B cell (primary cell): ENCODE results near the gene CC2D2A. TPM values are rescaled to one million over a fixed set of nuclear protein-coding genes. Genes with fewer than 3 reads are reported as not detected.

ENCODE experiments used
- ATAC-seq: fragments of 200-7000 bp; cut with Tn5 transposase; one replicate; pipeline ENCODE4 v1.10.0; 2021; ENCODE audit warnings: low read depth, mild to moderate bottlenecking, moderate number of reproducible peaks, moderate library complexity
- CTCF ChIA-PET: fragments of 350-600 bp; sonication (Branson Sonifier 250); formaldehyde crosslinking; loops from one replicate; lab custom pipeline; 2021; ENCODE audit warnings: antibody characterized with exemption, inconsistent platforms; lab: Charles Lee
- POLR2A ChIA-PET: fragments of 350-600 bp; sonication (Branson Sonifier 250); formaldehyde crosslinking; loops from one replicate; lab custom pipeline; 2021; ENCODE audit warnings: antibody characterized with exemption; lab: Charles Lee
- DNase-seq: peaks from one replicate; pipeline ENCODE4 v3.0.0; 2013
- H2AFZ ChIP-seq: 2 replicates; pipeline ENCODE4 v1.6.1; 2012; ENCODE audit warnings: mild to moderate bottlenecking, low read depth, low read length; ENCODE audit not compliant: insufficient read depth, poor library complexity, severe bottlenecking
- H3K27ac ChIP-seq, 2 donors: 1 replicate in 1 of 2; 2 replicates in 1 of 2; pipeline ENCODE4 v1.5.1; 2012 to 2013; ENCODE audit warnings: low read length in 2 of 2, mild to moderate bottlenecking in 2 of 2, moderate library complexity in 1 of 2
- H3K27me3 ChIP-seq, 4 experiments: fragments of 200-600 bp in 1 of 4; sonication (generic) in 1 of 4; replicated peaks in 1 of 4; 1 replicate in 2 of 4; 2 replicates in 2 of 4; pipeline versions ENCODE4 v1.6.1 to v1.7.0; 2013 to 2016; ENCODE audit warnings: low read length in 3 of 4, mild to moderate bottlenecking in 2 of 4, mixed read lengths in 1 of 4, moderate library complexity in 1 of 4; ENCODE audit not compliant: insufficient read depth in 4 of 4, control insufficient read depth in 3 of 4; ENCODE audit errors: control extremely low read depth in 1 of 4
- H3K36me3 ChIP-seq, 2 experiments: replicated peaks in 1 of 2; 1 replicate in 1 of 2; 2 replicates in 1 of 2; pipeline versions ENCODE4 v1.6.1 to v1.7.1; 2013; ENCODE audit warnings: low read length in 1 of 2; ENCODE audit not compliant: insufficient read depth in 2 of 2, control insufficient read depth in 1 of 2; ENCODE audit errors: control extremely low read depth in 1 of 2, extremely low read depth in 1 of 2
- H3K4me1 ChIP-seq, 2 donors: fragments of 200-600 bp in 1 of 2; sonication (generic) in 1 of 2; 1 replicate in 1 of 2; 2 replicates in 1 of 2; pipeline versions ENCODE4 v1.5.1 to v1.6.1; 2013 to 2017; ENCODE audit warnings: low read length in 2 of 2; ENCODE audit not compliant: control insufficient read depth in 2 of 2, insufficient read depth in 2 of 2
- H3K4me2 ChIP-seq: replicated peaks from 2 replicates; pipeline ENCODE3; 2012; ENCODE audit warnings: mild to moderate bottlenecking, low read depth, low read length; ENCODE audit not compliant: poor library complexity, severe bottlenecking
- H3K4me3 ChIP-seq, 5 experiments: fragments of 200-600 bp in 1 of 5; sonication (generic) in 1 of 5; 1 replicate in 3 of 5; 2 replicates in 2 of 5; pipeline versions ENCODE4 v1.5.1 to v1.7.0; 2011 to 2016; ENCODE audit warnings: low read length in 4 of 5, mild to moderate bottlenecking in 4 of 5, low read depth in 2 of 5, control low read depth in 1 of 5, moderate library complexity in 1 of 5; ENCODE audit not compliant: insufficient read depth in 1 of 5; ENCODE audit errors: control extremely low read depth in 1 of 5, extremely low read depth in 1 of 5
- H3K79me2 ChIP-seq: fragments of 200-600 bp; sonication (generic); one replicate; pipeline ENCODE4 v1.6.0; 2016; ENCODE audit warnings: low read length; ENCODE audit not compliant: control insufficient read depth, insufficient read depth
- H3K9ac ChIP-seq: fragments of 200-600 bp; sonication (generic); 2 replicates; pipeline ENCODE4 v1.6.1; 2017; ENCODE audit warnings: mild to moderate bottlenecking, low read length, moderate library complexity
- H3K9me3 ChIP-seq, 3 donors: one replicate each; pipeline versions ENCODE4 v1.6.1 to v1.7.1; 2013; ENCODE audit warnings: low read length in 2 of 3; ENCODE audit not compliant: control insufficient read depth in 2 of 3, insufficient read depth in 1 of 3; ENCODE audit errors: control extremely low read depth in 1 of 3
- H4K20me1 ChIP-seq: 2 replicates; pipeline ENCODE4 v1.6.0; 2012; ENCODE audit warnings: mild to moderate bottlenecking, low read length; ENCODE audit not compliant: insufficient read depth, control insufficient read depth, poor library complexity, severe bottlenecking
- H3K27ac Mint-ChIP-seq: one replicate; pipeline ENCODE4 v1.8.0; 2021; ENCODE audit warnings: mixed read lengths
- H3K27me3 Mint-ChIP-seq: one replicate; pipeline ENCODE4 v1.8.0; 2021; ENCODE audit warnings: mixed read lengths
- H3K4me1 Mint-ChIP-seq: one replicate; pipeline ENCODE4 v1.8.0; 2021; ENCODE audit warnings: mixed read lengths
- H3K4me3 Mint-ChIP-seq: one replicate; pipeline ENCODE4 v1.8.0; 2021; ENCODE audit warnings: mixed read lengths
- H3K9me3 Mint-ChIP-seq: one replicate; pipeline ENCODE4 v1.8.0; 2022; ENCODE audit warnings: mixed read lengths; ENCODE audit not compliant: insufficient read depth
- EZH2 ChIP-seq: IDR thresholded peaks from 2 replicates; pipeline ENCODE4 v1.6.1; 2012; ENCODE audit warnings: borderline replicate concordance, low read depth, mild to moderate bottlenecking, moderate library complexity, low read length; ENCODE audit not compliant: insufficient read depth, poor library complexity, severe bottlenecking
- WGBS: methylation state at CpG from one replicate; pipeline ENCODE4 v1.1.5; 2013; ENCODE audit warnings: missing lambda C conversion rate; ENCODE audit not compliant: insufficient coverage; 5-methylcytosine and 5-hydroxymethylcytosine counted together
- intact Hi-C: fragments of 100-400 bp; cut with micrococcal nuclease; formaldehyde crosslinking; loops from one replicate; pipeline ENCODE4 v1.10.0; 2022
- polyA plus RNA-seq: library from polyadenylated mRNA; depleted of rRNA; stranded (reverse); fragments of >200 nt; gene quantifications from 2 replicates; pipeline ENCODE4 v1.2.3, GENCODE V29; 2012
- total RNA-seq, 2 donors: library from RNA; stranded (reverse); fragments of 120-200 nt in 1 of 2; gene quantifications; 1 replicate in 1 of 2; 2 replicates in 1 of 2; pipeline versions ENCODE4 v1.2.3 to v1.2.4, GENCODE V29; 2013 to 2022
- TF ChIP-seq, protein P1 (sequence below): fragments of 200-600 bp; IDR thresholded peaks from one replicate; pipeline ENCODE4 v1.8.0; 2022; ENCODE audit warnings: antibody characterized with exemption, mild to moderate bottlenecking

Gene CC2D2A
- total and polyA plus RNA-seq, 2 donors (not counting 1 experiment from before 2014, with no cell fraction given): not detected

DNA sequence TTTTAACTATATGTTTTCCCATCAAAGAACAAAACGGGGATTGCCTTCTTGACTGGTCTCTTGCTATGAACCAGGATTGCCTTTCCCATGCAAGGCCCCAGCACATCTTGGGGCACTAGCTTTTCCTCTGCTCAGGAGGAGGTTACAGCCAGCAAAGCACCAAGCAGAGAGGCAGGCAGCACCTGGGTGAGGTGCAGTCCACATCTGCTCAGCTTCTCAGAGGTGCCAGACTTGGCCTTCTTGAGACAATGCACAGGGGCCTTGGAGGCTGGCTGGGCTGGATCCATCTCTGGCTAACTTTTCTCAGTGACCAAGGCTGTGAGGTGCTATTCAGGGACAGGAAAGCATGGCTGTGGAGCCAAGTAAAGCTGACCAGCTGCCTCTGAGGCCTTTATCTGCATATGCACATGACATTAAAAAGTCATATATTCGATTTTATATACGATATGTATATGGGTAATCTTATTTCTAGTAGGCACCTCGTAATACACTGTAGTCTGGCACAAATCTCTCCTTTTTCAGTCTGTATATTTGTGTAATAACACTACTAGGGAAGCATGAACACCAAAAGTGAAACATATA, 86.9 kb downstream of the CC2D2A start:
- Histone ChIP-seq H3K36me3 (no peaks in the 10 kb centered on the region), H3K9ac (no peak overlapping the region), H3K27ac (no peak overlapping the region), H4K20me1 (no peaks in the 10 kb centered on the region), H3K4me3 (no peak overlapping the region), H3K27me3 (no peaks in the 10 kb centered on the region), H2AFZ (no peak overlapping the region), H3K4me1 (peaks cover 7 to 9% of the 10 kb centered on the region in 2 donors), H3K9me3 (no peaks in the 10 kb centered on the region), H3K79me2 (no peaks in the 10 kb centered on the region), H3K4me2 (no peak overlapping the region)
- H3K9me3 Mint-ChIP-seq: no peaks in the 10 kb centered on the region
- no peak for ATAC-seq
- 100% methylated on average over 1 of the region's 4 CpGs for WGBS
- no peaks in the 10 kb centered on the region for H3K27me3 Mint-ChIP-seq
- CTCF ChIA-PET: no interaction called here
- H3K4me1 Mint-ChIP-seq: peaks cover 10% of the 10 kb centered on the region
- DNase-seq: no peak
- POLR2A ChIA-PET: no interaction called here
- H3K27ac Mint-ChIP-seq: no peak overlapping the region
- intact Hi-C loops: no loop called here
- no peak overlapping the region for H3K4me3 Mint-ChIP-seq
- TF ChIP-seq, protein P1, sequence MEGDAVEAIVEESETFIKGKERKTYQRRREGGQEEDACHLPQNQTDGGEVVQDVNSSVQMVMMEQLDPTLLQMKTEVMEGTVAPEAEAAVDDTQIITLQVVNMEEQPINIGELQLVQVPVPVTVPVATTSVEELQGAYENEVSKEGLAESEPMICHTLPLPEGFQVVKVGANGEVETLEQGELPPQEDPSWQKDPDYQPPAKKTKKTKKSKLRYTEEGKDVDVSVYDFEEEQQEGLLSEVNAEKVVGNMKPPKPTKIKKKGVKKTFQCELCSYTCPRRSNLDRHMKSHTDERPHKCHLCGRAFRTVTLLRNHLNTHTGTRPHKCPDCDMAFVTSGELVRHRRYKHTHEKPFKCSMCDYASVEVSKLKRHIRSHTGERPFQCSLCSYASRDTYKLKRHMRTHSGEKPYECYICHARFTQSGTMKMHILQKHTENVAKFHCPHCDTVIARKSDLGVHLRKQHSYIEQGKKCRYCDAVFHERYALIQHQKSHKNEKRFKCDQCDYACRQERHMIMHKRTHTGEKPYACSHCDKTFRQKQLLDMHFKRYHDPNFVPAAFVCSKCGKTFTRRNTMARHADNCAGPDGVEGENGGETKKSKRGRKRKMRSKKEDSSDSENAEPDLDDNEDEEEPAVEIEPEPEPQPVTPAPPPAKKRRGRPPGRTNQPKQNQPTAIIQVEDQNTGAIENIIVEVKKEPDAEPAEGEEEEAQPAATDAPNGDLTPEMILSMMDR: no peak
- no peak for TF ChIP-seq EZH2

DNA sequence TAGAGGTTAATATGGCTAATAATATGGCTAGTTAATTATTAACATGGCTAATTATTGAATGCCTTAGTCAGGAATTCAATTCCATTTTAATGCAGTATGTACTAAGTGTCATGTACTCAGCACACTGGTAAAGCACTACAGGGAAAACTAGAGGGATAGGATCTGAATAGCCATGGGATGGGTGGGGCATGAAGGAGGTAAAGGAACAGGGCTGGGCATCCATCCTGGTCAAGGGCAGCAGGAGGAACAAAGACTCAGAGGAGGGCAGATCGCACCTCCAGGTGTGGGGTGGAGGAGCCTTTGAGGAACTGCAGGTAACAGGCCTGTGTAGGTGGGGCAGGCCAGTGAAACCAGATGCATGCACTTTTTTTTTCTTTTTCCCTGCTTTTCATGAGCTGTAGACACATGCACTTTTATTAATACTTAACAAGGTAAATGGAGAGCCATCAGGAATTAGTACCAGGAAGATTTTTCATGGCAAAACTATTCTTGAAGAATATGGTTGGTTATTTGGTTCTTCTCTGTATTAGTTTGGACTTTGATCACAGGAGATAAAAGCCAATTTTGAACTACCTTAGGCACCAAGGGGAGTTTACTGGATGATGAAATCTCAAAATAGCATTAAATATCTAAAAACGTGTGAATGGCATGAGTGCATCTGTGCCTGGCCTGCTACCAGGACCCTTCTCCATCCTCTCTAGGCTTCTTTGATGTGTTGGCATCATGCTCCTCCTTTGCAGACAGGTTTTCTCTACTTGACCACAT, 88.3 kb downstream of the CC2D2A start:
- Histone ChIP-seq H3K36me3 (no peaks in the 10 kb centered on the region), H2AFZ (no peak overlapping the region), H3K4me2 (no peak overlapping the region), H4K20me1 (no peaks in the 10 kb centered on the region), H3K9me3 (no peaks in the 10 kb centered on the region), H3K27me3 (no peaks in the 10 kb centered on the region), H3K4me1 (peaks cover 8 to 14% of the 10 kb centered on the region in 2 donors), H3K27ac (no peak overlapping the region), H3K79me2 (no peaks in the 10 kb centered on the region), H3K4me3 (no peak overlapping the region), H3K9ac (no peak overlapping the region)
- Mint-ChIP-seq H3K4me3 (no peak overlapping the region), H3K27me3 (no peaks in the 10 kb centered on the region), H3K4me1 (peaks cover 16% of the 10 kb centered on the region), H3K9me3 (no peaks in the 10 kb centered on the region), H3K27ac (no peak overlapping the region)
- no peak for TF ChIP-seq EZH2
- TF ChIP-seq, protein P1: no peak
- POLR2A ChIA-PET: no interaction called here
- 83% methylated on average over 1 of the region's 2 CpGs for WGBS
- ATAC-seq: no peak
- intact Hi-C loops: no loop called here
- no peak for DNase-seq
- CTCF ChIA-PET: no interaction called here
